HG03354 (cell line): ENCODE results near the gene KIF5A.
"Not testable (repeated sequence)": the region's sequence is repeated elsewhere in the genome, so short reads cannot be mapped to it uniquely, and the experiment has no call there.

Experiments
- ATAC-seq: cut with Tn5 transposase; IDR thresholded peaks from one replicate; pipeline ENCODE4 v1.9.1; 2021; ENCODE audit warnings: mild to moderate bottlenecking; ENCODE audit not compliant: unreplicated experiment, poor library complexity, severe bottlenecking

The KIF5A gene

GRCh38 chr12:57613427-57614109, 63.7 kb downstream of the KIF5A start:
- no peak for ATAC-seq

DNA sequence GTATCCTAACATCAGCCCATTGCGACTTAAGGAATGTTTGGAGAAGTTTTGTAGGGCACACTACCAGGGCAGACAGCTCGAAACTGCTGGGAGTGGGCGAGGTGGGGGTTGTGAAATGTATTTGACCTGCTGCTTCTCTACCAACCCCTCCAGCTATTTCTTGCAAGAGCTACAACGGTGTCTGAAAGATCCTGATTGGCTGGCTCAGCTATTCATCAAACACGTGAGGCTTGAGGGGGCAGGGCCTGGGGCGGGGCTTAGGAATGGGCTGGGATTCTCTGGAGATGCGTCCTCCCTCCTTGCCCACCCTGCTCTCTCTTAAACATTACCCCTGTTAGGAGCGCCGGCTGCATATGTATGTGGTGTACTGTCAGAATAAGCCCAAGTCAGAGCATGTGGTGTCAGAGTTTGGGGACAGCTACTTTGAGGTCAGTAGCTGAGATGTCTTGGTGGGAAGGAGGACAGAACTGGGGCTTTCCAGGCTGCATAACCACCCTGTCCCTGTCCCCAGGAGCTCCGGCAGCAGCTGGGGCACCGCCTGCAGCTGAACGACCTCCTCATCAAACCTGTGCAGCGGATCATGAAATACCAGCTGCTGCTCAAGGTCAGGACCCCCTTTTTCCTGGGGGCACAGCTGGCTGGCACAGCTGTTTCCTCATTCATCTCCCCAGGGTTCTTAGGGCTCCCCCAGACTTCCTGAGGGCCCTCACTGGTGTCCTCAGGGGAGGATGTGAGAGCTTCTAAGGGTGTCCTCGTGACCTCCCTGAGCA, 64.5 kb downstream of the KIF5A start:
- ATAC-seq: peak; percentile 70

- no peak for ATAC-seq
These were observed 65.2 kb downstream of the KIF5A start for GRCh38 chr12:57614948-57615500.

DNA sequence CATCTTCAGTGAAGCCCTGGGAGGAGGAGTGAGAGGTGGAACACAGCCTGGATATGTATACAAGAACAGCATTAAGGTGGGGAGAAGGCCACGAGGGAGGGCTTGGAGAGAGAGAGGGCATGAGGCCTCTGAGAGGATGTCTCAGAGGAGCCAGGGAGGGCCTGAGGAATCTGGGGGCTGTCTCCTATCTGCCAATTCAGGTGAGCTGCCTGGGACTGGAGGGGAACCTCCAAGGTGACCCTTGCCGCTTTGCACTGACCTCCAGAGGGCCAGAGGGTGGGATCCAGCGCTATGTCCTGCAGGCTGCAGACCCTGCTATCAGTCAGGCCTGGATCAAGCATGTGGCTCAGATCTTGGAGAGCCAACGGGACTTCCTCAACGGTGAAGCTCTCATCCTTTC, 65.8 kb downstream of the KIF5A start:
- ATAC-seq: no peak

DNA sequence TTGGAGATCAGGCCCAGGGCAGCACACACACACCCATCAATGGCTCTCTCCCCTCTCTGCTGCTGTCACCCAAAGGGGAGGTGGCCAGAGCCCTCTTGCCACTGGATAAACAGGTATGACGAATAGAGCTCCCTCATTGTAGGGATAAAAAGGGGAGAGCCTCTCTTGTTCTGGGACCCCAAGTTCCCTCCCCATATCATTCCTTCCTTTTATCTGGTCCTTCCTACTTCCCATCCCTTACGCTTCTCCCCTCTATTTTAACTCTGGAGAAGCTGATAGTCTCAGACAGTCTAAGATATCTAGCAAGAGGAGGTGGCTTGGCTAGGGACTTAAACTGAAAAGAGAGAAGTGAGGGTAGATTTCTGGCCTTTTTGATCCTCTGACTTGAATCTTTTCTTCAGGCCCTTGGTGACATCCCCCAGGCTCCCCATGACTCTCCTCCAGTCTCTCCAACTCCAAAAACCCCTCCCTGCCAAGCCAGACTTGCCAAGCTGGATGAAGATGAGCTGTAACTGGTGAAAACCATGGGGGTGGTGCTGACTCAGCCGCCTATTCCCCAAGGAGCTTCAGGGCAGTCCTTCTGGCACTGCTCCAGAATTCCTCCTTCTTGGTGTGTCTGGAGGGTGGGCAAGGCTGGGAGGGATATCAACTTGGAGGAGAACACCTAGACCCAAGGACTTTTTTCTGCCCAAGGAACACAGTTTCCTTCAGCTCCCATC, 66.7 kb downstream of the KIF5A start:
- no peak for ATAC-seq

GRCh38 chr12:57617942-57618341, 68.1 kb downstream of the KIF5A start:
- no peak for ATAC-seq

DNA sequence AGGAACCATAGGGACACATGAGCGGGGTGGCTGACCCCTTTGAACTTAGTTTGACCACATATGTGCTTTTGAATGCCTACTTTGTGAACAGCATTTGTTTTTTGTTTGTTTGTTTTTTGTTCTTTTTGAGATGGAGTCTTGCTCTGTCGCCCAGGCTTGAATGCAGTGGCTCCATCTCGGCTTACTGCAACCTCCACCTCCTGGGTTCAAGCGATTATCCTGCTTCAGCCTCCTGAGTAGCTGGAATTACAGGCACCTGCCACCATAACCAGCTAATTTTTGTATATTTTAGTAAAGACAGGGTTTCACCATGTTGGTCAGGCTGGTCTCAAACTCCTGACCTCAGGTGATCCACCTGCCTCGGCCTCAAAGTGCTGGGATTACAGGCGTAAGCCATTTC, 68.6 kb downstream of the KIF5A start:
- not testable (repeated sequence) for ATAC-seq

DNA sequence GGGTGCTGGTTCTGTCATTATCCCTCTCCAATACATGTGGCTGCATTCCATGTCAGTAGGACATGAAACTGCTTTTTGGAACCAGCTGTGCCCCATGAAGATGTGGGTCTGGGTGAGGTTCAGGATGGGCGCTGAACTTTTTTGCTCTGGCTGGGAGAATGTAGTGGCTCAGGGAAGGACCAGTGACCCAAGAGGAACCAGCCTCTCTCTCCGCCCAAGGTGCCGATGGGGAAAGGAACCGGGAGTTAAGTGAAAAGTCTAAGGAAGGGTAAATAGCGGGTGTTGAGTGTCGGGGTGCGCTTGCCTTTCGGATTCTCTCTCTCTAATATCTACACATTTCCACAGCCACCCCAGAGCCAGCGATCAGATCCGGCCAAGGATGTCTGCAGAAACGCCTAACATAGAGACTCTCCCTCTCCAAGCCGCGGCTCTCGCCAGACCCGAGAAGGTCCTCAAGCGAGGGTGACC, 69.2 kb downstream of the KIF5A start:
- ATAC-seq: no peak

GRCh38 chr12:57619434-57620244, 69.8 kb downstream of the KIF5A start:
- no peak for ATAC-seq

GRCh38 chr12:57620245-57620935, 70.5 kb downstream of the KIF5A start:
- ATAC-seq: no peak

- no peak for ATAC-seq
These were observed 71.2 kb downstream of the KIF5A start for GRCh38 chr12:57620936-57621496.

GRCh38 chr12:57621497-57622292, 71.9 kb downstream of the KIF5A start:
- ATAC-seq: peak; percentile 66

GRCh38 chr12:57622293-57623245, 72.7 kb downstream of the KIF5A start:
- no peak for ATAC-seq

DNA sequence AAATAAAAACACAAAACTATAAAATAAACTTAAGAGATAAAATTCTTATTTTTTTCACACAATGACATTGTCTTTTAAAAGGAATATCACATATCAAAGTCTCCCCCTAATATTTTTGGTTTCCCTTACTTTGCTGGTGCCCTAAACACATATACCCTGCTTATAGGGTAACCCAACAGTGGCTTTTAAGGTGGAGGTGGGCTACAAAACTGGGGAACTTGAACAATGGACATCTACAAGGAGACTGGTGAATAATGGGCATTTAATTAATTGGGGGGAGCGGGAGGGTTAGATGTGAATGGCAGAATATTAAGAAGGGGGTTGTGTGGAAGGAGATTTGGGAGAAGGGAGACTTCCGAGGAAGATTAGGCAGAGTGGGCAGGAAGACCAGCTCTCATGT, 73.5 kb downstream of the KIF5A start:
- ATAC-seq: no peak

DNA sequence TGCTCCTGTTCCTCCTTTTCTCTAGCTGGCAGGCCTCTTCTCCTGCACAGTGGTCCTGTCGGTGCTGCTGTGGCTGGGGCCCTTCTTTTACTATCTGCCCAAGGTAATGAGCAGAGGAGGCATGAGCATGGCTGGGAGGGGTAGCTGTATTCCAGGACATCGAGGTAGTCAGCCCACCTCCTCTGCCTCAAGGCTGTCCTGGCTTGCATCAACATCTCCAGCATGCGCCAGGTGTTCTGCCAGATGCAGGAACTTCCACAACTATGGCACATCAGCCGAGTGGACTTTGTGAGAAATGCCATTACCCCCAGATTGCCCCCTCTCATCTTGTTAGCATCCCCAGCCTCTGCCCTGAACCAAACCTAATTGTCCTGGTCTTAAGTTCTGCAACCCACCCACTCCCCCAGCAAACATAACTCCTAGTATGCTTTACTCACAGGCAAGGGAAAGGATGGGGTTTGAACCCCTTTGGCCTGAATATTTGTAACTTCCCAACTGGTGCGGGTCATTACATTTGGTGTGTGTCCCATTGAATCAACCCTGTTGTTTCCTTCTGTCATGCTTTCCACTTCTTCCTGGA, 74.1 kb downstream of the KIF5A start:
- ATAC-seq: no peak

DNA sequence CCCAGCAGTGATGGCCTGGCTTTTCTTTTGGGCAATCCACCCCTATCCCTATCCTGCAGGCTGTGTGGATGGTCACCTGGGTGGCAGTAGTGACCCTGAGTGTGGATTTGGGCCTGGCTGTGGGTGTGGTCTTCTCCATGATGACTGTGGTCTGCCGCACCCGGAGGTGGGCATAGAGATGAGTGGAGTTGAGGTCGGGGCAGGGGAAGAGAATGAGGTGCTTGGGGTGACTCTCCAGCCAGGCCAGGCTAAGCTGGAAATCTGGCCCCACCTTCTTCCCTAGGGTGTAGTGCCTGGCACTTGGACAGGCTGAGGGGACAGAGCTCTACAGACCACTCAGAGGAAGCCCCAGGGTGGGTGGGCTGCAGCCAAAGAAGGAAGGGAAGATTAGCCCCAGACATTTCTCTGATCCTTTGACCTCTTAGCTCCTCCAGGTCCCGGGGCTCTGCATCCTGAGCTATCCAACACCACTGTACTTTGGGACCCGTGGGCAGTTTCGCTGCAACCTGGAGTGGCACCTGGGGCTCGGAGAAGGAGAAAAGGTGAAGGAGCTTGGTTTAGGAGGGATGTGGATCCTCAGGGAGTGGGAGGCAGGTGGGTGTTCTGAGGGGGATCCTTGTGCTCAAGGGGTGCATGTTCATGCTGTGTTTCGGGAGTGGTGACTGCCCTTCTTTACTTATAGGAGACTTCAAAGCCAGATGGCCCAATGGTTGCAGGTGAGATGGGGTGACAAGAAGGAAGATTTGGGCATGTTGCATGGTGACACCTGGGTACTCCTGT, 74.8 kb downstream of the KIF5A start:
- no peak for ATAC-seq
